IPS-NIHi7 (cell line): Measurements from ENCODE around the gene IL10RB.

ENCODE experiments used
- DNase-seq: peaks from one replicate; pipeline ENCODE4 v3.0.0; 2012; ENCODE audit warnings: mixed read lengths; ENCODE audit errors: extremely low spot score

IL10RB gene

DNA sequence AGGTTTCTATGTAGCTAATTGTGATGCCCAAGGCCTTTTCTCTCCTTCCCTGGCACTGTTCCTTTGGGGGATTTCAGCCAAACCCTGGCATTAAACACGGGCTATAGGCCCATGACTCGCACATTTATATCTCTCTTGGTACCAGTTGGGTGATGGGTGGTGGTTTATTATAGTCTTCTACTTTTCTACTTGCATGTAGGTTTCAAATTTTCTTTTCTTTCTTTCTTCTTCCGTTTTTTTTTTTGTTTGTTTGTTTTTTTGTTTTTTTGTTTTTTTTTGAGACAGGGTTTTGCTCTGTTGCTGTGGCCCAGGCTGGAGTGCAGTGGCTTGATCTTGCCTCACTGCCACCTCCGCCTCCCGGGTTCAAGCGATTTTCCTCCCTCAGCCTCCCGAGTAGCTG is 1.1 kb downstream of the IL10RB start:
- no peak for DNase-seq

DNA sequence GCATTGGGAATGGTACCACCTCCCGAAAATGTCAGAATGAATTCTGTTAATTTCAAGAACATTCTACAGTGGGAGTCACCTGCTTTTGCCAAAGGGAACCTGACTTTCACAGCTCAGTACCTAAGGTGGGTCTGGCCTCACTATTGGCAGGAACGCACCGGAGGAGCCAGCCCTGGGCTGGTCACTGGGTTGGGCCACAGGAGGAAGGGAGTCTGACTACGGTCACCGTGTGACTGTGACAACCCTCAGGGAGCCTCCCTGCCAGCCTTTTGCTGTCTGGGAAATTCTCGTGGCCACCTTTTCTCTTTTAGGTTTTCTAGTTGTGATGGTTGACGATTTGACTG is 2.2 kb downstream of the IL10RB start:
- no peak for DNase-seq

DNA sequence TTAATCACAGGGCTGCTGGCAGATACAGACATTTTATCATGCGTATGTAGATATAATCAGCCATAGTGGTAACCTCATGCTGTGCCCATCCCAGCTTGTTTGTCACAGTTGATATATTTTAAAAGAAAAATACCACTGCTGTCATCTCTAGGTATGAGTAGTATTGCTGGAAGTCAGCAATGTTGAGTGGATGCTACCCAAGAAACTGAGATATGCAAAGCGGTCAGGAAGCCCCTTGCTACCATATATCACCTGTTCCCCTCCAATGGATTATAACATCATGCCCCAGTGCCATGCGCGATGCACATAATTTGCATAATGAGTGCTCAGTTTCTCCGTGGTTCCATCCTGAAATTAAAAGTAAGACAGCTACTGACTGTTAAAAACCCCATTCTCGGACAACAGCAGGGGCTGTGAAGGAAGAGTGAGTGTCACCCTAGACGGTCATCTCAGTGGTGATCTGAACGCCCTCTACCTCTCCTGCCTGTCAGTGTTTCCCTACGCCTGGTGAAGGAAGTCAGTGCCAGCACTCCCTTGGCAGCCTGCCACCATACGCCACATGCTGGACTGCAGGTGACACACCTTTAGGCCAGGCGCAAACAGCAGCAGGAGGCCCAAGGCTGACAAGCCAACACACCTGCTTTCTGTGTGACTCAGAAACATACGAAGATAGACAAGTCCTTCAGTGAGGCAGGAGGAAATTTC is 2.7 kb downstream of the IL10RB start:
- no peak for DNase-seq

DNA sequence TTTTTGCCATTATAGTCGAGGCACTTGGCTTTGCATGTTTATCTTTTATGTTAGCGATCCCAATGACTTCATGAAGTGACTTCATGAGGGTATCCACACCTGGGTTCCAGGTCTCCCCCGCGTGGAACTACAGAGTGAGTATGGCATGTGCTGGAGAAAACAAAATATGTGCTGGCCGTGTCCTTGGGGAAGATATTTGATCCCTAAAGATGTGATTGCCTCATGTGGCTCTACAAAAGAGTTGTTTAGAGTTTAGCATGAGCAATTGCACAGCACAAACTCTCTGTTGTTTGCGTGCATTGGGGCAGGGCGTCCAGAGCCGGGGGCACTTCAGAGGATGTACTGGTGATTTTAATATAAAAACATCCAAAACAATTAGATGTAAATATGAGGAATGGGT is 4.8 kb downstream of the IL10RB start:
- no peak for DNase-seq

DNA sequence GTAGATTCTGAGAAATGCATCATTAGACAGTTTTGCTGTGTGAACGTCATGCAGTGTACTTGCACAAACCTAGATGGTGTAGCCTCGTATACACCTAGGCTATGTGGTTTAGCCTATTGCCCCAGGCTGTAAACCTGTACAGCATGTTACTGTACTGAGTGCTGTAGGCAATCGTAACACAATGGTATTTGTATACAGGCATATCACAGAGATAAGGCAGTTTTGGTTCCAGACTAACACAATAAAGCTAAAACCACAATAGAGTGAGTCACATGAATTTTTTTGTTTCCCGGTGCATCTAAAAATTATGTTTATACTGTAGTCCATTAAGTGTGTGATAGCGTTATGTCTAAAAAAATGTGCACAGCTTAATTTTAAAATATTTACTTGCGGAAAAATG is 6.9 kb downstream of the IL10RB start:
- DNase-seq: no peak

DNA sequence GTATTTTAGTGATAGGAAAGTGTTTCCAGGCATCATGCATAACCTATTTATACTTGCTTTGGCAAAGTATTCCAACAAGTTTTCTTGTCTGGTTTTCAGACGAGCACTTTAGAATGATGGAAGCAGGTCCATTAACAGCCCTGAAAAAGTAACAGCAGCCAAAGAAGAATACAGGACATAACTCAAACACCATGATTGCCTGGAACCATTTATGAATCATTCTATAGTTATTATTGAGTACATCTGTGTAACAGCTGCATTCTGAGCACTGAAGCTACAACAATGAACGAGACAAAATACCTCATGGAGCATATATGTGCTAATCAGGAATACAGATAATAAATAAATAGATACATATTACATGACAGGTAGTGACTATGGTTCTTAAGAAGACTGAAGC is 12.6 kb downstream of the IL10RB start:
- DNase-seq: no peak

DNA sequence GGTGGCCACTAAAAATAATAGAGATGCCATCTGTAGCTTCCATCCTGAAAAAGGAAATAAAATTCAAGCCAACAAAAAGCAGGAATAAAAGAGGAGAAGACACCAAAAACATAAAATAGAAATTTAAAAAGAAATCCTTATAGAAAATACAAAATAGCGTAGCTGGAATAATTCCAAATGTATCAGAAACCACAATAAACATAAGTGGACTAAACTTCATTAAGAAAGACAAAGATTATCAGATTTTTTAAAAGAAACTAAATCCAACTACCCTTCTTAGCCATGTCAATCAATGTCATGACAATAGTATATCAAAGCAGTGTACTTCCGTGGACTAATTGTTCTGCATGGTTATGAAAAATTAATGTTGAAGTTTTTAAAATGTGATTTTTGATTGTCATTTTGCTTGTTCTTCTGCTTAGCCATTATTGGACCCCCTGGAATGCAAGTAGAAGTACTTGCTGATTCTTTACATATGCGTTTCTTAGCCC is 13.2 kb downstream of the IL10RB start:
- no peak for DNase-seq

DNA sequence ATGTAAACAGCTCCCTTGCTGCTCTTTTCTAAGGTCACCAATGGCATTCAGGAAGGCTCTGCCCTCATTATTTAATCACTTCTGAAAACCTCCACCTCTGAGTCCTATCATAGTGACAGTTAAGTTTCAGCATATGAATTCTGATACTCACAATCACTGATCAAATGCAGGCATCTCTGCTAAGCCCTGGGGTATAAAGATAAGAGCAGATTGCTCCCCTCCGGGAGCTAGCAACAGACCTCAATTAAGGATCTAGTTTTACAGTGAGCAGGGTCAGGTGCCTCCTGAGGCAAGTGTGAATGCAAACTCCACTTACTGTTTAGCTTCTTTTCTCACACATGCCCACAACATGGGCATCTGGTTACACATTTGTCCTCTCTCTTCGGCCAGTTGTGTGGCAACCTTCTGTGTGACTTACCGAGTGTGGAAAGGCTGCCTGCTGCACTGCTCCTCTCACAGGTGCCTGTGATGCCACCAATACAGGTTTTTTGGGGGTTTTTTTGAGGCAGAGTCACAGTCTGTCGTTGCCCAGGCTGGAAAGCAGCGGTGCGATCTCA is 15.0 kb downstream of the IL10RB start:
- no peak for DNase-seq

DNA sequence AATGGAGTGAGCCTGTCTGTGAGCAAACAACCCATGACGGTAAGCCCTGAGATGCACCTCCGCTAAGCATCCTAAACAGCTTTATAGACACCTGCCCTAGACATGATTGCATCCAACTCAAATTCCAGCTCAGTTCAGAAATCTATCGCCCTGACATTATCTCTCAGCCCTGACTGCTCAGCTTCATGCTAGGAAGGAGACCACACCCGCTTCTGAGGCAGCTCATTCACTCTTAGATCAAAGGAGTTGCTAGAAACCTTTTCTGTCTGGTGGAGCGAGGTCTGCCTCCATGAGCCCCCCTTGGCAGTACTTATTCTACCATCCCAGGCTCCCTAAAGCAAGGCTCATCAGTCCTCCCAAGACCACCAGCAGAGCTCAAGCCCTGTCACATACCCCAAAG is 17.0 kb downstream of the IL10RB start:
- DNase-seq: no peak

DNA sequence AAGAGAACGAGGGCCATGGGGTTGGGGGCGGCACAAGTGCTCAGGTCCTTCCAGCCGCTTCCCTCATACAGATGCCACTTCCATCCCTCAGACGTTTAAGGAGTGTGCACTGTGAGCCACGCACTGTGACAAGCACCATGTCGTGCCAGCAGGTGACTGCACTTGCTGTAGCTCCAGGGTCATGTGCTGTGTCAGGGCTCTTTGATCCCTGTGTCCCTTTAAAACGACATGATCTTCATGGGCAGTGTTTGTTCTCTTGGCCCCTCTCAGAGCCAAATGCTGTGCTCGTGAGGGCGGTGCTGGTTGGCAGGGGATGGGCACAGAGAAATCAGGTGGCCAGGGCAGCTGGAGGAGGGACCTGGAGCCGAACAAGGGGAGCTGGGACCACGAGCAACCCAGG is 19.9 kb downstream of the IL10RB start:
- DNase-seq: no peak

DNA sequence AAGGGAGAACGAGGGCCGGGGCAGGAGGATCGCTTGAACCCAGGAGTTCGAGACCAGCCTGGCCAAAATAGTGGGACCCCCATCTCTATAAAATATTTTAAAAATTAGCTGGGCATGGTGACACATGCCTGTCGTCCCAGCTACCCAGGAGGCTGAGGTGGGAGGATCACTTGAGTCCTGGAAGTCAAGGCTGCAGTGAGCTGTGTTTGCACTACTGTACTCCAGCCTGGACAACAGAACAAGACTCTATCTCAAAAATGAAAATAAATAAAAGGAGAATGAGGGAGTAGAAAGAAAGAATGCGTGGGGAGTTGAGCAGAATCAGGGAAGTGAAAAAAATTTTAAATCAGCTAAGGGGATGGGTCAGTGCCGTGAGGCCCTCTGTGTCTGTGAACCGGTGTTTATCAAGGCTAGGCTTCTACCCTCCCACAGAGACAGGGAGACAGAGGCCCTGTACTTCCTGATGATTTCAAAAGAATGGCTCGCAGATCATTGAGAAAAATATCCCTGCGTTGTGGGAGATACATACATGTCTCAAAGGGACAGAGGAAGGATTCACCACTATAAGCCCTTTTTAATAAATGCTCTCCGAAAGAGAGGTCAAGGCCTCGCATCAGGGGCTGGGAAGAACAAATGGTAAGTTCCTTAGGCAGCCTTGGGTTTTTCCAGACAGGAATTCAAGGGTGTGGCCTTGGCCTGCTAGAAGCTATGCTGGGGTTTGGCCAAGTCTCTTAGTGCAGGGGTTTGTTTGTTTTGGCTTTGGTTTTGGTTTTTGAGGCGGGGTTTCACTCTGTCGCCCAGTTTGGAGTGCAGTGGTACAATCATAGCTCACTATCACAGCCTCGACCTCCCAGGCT is 20.7 kb downstream of the IL10RB start:
- peak; percentile 8 for DNase-seq

DNA sequence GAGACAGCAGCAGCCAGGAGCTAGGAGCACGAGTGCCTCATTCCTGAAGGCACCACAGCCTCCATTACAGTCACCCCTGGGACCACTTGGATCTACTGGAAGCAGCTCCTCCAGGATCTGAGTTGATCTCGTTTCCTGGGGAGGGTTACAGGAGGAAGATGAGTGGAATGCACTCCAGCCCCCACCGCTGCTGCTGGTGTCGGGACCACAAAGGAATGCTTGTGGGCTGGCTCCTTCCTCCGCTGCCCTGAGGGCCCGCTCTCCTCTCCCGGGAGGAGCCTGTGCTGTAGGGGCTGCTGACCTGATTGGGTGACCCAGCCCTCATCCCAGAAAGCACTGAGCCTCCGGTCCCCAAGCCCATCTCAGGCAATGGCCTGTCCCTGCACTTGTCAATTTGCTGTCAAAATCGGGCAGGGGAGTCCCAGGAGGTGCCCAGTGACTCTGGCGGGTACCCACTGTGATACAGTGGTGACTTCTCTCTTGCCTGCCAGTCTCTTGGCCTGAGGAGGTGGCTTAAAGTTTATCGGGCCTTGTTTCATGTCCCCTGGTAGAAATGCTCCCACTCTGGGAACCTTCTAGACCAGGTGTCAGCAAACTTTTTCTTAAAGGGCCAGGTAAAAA is 23.1 kb downstream of the IL10RB start:
- no peak for DNase-seq

DNA sequence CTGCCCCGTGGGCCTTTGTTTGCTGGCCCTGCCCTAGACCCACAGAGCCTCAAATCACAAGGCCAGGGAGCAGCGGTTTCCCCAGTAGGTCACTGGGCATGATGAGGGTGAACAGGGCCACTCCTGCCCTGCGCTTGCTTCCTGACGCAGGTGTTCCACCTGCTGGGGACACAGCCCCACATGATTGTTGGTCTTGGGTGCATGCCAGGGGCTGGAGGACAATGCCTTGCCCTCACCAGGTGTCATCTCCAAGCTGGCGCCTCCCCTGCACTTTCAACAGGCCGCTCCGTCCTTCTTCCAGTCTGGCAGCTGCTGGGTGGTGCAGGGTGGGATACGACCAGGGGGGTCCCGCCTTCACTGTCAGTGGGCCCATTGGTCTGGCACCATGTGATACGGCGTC is 24.3 kb downstream of the IL10RB start:
- no peak for DNase-seq

DNA sequence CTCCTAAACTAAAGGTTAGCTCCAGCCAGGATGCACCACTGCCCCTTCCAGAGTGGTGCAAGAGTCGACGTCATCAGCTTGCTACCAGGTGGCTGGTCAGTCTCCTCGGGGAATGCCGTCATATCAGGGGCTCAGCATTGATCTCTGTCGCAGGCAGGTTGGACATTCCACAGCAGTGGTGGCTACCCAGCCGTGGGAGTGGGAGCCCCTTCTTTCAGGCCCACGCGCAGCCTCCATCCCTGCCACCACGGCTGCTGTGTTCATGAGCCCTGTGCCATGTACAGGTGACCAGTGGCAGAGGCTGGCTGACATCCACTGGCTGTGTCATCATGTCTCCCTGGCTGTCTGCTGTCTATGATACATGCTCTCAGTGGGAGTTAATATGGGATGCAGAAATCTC is 25.5 kb downstream of the IL10RB start:
- no peak for DNase-seq

DNA sequence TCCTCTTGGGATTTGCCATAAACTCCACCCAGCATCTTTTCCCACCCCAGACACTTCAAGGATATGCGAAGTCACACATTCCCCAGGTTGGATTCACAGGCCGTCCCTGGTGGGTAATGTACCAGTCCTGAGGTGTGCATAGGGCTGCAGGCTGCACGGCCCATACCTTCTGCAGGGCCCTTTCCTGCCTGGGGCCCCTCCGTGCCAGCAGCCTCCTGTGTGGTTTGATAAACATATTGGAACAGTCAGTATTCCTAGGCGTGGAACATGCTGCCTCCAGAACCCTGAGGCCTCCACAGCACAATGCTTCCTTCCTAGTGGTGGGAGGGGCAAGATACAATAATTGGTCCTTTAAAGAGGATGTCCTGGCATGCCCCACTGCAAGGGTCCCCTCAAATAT is 26.6 kb downstream of the IL10RB start:
- no peak for DNase-seq

DNA sequence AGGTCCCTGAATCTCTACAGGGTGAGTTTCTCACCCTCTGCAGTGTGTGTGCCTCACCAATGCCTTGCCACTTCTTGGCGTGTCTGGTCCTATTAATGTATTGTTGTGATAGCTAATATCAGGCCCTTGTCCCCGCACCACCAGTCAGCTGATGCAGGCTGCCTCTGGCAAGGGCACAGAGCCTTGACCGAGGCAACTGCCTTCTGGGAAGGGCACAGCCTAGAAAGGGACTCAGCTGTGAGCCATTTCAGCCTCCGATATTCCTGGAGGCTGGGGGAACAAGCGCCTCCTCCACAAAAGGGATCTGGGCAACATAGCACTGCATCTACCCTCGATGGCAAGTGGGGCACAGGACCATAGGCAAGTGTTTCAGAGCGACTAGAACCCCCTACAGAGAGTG is 27.0 kb downstream of the IL10RB start:
- DNase-seq: no peak

DNA sequence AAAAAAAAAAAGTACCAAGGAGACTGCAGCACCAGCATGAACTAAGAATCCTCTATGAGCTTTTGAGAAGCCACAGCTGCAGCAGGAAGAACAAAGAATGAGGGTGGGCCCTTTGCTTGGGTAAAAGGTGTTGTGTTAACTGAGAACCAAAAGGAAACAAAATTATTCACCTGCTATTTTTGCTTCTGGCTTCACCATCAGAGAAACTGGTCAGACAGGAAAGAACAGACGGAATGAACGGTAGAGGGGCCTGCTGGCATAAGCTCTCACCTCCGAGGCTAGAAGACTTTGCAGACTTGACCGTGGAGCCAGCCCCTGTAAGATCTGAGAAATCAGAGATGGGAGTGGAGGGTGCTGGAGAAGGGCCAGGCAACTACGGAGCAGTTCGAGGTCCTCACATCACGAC is 27.6 kb downstream of the IL10RB start:
- DNase-seq: no peak

DNA sequence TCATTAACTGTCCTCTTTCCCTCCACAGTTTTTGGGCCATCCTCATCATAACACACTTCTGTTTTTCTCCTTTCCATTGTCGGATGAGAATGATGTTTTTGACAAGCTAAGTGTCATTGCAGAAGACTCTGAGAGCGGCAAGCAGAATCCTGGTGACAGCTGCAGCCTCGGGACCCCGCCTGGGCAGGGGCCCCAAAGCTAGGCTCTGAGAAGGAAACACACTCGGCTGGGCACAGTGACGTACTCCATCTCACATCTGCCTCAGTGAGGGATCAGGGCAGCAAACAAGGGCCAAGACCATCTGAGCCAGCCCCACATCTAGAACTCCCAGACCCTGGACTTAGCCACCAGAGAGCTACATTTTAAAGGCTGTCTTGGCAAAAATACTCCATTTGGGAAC is 30.0 kb downstream of the IL10RB start:
- no peak for DNase-seq

DNA sequence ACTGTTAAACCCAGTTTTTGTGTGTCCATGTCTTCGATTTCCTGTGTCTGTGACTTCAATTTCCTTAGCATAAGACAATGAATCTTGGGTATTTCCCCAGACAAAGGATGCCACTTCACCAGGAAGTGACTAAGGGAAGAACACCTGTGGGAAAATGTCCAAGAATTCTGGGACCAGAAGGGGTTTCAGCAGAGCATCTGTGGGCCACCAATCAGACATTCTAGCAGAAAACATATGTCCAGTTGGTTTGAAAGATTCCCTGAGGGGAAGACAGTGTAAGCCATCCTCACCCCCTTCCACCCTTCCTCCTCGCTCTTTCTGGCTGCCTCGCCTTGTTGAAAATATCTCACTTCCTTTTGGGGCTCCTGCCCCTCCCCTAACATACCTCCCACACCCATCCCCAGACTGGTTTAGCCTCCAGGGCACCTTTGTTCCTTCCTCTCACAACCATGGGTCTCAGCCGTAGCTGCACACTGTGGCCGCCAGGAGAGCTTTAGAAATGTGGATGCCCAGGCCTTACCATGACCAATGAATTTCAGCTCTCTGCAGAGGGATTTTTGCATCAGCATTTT is 33.1 kb downstream of the IL10RB start:
- DNase-seq: no peak

DNA sequence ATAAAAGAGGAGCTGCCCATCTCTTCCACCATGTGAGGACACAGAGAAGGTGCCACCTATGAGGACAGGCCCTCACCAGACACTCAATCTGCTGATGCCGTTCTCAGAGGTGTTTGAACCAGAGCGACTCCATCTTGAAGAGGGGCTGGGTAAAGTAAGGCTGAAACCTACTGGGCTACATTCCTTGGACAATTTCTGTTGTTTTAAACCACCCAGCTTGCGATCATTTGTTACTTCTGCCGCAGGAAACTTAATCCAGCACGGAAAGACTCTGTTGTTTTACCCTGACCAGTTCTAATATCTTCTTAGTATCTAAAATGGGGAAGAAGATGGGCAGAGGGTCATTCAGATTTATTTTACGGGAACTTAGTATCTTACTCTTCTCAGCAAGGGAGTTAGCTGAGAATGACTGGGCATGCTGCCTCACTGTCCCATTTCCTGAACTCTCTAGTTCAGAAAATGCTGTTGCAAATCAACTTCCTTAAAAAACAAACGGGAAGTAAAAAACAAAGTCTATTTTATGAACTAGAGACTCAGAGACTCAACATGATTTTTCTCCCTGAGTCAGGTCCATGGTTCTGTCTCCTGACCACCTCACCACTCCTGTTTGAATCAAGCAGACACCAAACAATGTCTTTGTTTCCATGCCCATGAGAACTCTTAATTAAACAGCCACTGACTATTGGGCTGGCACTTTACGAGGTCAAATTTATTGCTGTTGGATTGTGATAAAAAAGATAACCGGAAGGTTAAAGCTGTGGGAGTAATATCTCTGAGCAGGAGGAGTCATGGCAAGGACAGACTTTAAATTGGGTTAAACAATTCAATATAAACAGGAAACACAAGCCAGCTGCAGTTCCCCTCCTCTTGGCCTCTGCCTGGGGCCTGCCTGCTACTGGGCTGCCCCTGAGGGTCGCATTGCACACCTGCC is 34.8 kb downstream of the IL10RB start:
- no peak for DNase-seq

DNA sequence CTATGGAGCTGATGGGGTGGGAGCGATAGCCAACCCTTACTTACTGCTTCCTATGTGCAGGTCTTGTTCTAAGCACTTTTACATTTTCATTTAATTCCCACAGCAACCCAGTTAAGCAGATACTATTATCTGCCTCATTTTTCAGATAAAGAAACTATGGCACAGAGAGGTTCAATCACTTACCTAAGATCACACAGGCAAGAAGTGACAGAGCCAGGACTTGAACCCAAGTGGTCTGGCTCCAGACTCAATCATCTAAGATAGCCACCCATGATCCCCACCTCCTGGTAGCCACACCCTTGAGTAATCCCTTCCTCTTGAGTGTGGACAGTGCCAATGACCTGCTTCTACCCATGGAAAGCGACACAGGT is 35.5 kb downstream of the IL10RB start:
- no peak for DNase-seq
